GM20000 (cell line): ENCODE measurements around the gene SCAND1.
"Not testable (repeated sequence)": the region's sequence is repeated elsewhere in the genome, so short reads cannot be mapped to it uniquely, and the experiment has no call there.

Experiments
- DNase-seq: peaks from one replicate; pipeline ENCODE4 v3.0.0; 2012; ENCODE audit warnings: low spot score
- TF ChIP-seq, protein P1 (sequence below): IDR thresholded peaks from 2 replicates; pipeline ENCODE4 v1.5.1; 2012; ENCODE audit warnings: mild to moderate bottlenecking, control low read depth; ENCODE audit errors: extremely low read depth, missing control alignments

SCAND1 gene

DNA sequence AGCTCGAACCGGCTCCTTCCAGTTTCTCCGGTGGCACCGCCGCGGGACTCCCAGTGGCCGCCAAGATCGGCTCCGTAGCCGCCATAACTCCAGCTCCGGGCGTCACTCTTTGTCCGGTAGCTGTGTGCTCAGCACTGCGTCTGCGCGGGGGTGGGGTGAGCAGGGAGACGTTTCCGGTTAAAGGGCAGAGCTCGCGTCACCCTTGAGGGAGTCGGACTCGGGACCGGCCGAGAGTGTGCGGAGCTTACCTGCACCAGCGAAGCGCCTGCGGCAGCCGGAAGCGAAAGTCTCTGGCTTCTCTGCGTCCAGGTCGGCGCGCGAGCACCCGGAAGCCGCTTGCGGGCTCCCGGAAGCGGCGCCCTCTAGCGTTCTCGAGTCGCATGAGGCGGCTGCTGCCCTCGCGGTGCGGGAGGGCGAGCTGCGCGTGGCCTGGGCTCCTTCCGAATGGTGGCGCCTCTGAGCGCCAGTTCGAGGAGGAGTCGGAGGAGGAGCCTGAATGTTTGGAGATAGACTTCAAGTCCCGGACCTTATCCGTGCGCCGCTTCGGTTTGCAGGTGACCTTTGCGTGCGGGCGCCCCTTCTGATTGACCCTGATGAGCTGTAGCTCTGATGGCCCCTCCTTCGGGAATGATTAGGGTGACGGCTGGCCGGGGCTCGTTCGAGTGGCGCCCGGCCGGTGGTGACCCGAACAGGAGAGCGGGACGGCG is at the start of gene SCAND1:
TSS of gene SCAND1 (minus strand) at position 303 of the 707 bp plus-strand sequence. CDS start at position 85, 218 bp downstream.
- DNase-seq = peak; percentile 94
- TF ChIP-seq, protein P1, sequence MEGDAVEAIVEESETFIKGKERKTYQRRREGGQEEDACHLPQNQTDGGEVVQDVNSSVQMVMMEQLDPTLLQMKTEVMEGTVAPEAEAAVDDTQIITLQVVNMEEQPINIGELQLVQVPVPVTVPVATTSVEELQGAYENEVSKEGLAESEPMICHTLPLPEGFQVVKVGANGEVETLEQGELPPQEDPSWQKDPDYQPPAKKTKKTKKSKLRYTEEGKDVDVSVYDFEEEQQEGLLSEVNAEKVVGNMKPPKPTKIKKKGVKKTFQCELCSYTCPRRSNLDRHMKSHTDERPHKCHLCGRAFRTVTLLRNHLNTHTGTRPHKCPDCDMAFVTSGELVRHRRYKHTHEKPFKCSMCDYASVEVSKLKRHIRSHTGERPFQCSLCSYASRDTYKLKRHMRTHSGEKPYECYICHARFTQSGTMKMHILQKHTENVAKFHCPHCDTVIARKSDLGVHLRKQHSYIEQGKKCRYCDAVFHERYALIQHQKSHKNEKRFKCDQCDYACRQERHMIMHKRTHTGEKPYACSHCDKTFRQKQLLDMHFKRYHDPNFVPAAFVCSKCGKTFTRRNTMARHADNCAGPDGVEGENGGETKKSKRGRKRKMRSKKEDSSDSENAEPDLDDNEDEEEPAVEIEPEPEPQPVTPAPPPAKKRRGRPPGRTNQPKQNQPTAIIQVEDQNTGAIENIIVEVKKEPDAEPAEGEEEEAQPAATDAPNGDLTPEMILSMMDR = peak; percentile 99

DNA sequence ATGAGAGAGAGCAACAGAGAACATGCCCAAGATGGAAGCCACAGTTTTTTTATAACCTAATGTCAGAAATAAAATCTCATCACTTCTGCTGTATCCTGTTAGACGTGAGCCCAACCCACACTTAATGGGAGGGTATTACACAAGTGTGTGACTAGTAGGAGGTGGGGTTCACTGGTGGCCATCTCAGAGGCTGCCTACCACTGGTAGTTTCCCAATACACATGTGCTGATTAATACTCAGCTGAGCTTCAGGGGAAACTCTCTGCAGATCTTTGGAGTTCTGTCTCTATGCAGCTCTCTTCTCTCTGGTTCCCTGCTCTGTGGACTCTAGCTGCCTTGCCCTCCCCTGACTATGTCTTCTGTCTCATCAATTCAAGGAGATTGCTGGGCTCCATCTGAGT is 49.7 kb upstream of the SCAND1 start:
- TF ChIP-seq, protein P1 = no peak
- no peak for DNase-seq

DNA sequence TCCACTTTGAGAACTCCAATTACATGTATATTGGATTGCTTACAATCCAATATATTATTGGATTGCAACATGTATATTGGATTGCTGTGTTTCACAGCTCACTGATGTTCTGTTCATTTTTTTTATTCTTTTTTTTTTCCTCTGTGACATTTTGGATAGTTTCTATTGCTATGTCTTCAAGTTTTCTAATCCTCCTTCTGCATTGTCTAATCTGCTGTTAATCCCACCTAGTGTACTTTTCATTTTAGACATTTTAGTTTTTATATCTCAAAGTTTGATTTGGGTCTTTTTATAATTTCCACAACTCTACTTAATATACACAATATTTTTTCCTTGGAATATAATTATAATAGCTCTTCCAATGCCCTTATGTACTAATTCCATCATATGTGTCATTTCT is 48.6 kb upstream of the SCAND1 start:
- TF ChIP-seq, protein P1 = no peak
- no peak for DNase-seq

DNA sequence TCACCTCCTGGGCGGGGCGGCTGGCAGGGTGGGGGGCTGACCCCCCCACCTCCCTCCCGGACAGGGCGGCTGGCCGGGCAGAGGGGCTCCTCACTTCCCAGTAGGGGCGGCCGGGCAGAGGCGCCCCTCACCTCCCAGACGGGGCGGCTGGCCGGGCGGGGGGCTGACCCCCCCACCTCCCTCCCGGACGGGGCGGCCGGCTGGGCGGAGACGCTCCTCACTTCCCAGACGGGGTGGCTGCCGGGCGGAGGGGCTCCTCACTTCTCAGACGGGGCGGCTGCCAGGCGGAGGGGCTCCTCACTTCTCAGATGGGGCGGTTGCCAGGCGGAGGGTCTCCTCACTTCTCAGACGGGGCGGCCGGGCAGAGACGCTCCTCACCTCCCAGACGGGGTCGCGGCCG is 47.0 kb upstream of the SCAND1 start:
- not testable (repeated sequence) for DNase-seq

DNA sequence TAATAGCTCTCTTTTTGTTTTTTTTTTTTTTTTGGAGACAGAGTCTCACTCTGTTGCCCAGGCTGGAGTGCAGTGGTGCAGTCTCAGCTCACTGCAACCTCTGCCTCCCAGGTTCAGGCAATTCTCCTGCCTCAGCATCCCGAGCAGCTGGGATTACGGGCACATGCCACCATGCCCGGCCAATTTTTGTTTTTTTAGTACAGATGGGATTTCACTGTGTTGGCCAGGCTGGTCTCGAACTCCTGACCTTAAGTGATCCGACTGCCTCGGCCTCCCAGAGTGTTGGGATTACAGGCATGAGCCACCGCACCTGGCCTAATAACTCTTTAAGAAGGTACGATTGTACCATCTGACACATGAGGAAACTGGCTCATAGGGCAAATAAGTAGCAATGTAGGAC is 42.2 kb upstream of the SCAND1 start:
- DNase-seq = not testable (repeated sequence)

DNA sequence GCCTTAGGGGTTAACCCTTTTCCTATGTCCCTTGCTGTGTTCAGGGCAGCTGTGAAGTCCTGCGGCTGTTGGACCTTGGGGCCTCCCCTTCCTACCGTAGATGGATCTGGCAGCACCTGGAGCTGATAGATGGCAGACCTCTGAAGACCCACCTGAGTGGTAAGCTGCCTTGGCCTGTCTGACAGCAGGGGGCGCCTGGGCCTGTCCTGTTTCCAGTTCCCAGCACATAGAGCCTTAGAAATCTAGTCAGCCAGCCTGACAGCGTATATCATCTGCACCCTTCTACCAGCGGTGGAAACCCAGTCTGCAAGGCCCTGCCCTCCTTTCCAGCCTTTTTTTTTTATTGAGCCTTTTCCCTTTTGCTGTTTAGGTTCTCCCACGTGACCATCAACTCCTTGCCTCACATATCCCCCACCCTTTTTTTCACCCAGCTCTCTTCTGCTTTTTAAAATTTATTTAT is 40.7 kb upstream of the SCAND1 start:
- TF ChIP-seq, protein P1 = peak; percentile 89
- peak; percentile 85 for DNase-seq

DNA sequence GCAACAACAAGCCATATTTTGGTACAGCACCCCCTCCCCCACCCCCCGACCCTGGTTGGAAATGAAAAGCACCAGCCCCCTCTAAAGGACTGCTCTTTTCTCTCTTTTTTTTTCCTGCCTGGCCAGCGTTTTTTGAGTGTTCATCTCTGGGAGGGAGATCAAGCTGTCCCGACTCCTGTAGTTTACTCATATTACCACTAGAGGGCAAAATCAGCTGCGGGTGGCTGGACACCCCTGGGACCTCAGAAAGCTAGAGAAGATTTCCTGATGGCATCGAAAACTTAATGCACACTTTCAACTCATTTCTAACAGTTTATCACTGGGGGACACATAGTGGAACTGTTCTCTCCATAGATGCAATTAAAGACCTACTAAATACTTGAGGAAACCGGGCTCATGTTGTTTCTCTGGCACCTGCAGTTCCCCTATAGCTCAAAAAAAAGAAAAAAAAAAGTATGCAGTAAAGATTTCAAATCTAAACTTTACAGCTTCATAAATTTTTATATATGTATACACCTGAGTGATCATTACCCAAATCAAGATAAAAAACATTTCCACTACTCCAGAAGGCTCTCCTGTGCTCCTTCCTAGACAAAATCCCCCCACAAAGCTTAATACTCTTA is 38.5 kb upstream of the SCAND1 start:
- DNase-seq = peak; percentile 84
- TF ChIP-seq, protein P1 = peak; percentile 84

DNA sequence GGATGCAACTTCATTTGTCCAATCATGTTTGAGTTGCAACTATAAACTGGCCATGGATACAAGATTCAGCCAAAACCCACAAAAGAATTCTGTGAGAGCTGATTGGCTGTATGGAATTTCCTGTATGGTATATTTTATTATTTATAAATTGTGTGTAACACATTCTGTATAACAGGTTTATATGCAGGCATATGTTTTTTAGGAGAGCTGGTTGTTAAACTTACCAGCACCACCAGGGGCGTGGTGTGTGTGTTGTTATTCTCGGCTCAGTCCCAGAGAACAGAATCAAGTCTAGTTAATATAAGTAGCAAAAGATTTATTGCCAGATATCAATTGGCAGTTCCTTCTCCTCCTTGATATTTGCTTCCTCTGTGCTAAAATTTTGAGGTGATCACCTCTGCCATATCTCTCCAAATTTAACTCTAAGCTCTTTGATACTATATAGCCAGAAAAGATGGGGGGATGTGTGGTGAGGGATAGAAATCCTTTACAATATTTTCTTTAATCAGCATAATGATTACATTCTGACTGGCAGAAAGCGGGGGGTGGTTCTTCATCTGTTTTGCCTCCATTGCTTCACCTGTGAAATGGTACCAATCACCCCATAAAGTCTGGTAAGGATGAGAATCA is 37.0 kb upstream of the SCAND1 start:
- DNase-seq = no peak
- TF ChIP-seq, protein P1 = no peak
